Adipocyte (in vitro differentiated cells): ENCODE measurements around the gene RARRES2.
"Not testable (repeated sequence)": the region's sequence is repeated elsewhere in the genome, so short reads cannot be mapped to it uniquely, and the experiment has no call there.

Source experiments
- DNase-seq: peaks from one replicate; pipeline ENCODE4 v3.0.0-alpha.2; 2015; ENCODE audit warnings: low read depth
- H3K27me3 ChIP-seq: replicated peaks from 2 replicates; pipeline ENCODE4 v1.7.0; 2013; ENCODE audit warnings: mild to moderate bottlenecking, low read length, moderate library complexity; ENCODE audit not compliant: control insufficient read depth, insufficient read depth
- H3K36me3 ChIP-seq: 2 replicates; pipeline ENCODE4 v1.7.0; 2013; ENCODE audit warnings: low read length, mild to moderate bottlenecking, moderate library complexity; ENCODE audit not compliant: control insufficient read depth, insufficient read depth, severe bottlenecking
- H3K4me1 ChIP-seq: 2 replicates; pipeline ENCODE4 v1.7.0; 2013; ENCODE audit warnings: mild to moderate bottlenecking, low read length, moderate library complexity; ENCODE audit not compliant: control insufficient read depth, insufficient read depth
- H3K4me3 ChIP-seq: 2 replicates; pipeline ENCODE4 v1.7.0; 2013; ENCODE audit warnings: mild to moderate bottlenecking, low read length, moderate library complexity
- H3K9ac ChIP-seq: 2 replicates; pipeline ENCODE4 v1.7.0; 2013; ENCODE audit warnings: mild to moderate bottlenecking, low read length, moderate library complexity
- H3K9me3 ChIP-seq: 2 replicates; pipeline ENCODE4 v1.7.0; 2013; ENCODE audit warnings: mild to moderate bottlenecking, low read length, moderate library complexity; ENCODE audit not compliant: control insufficient read depth

Gene RARRES2

GRCh38 chr7:150295614-150296013 lies 45.8 kb downstream of the RARRES2 start:
- H3K9ac ChIP-seq, H3K4me3 ChIP-seq, H3K9me3 ChIP-seq, DNase-seq, H3K4me1 ChIP-seq, H3K36me3 ChIP-seq, H3K27me3 ChIP-seq: not testable (repeated sequence)

DNA sequence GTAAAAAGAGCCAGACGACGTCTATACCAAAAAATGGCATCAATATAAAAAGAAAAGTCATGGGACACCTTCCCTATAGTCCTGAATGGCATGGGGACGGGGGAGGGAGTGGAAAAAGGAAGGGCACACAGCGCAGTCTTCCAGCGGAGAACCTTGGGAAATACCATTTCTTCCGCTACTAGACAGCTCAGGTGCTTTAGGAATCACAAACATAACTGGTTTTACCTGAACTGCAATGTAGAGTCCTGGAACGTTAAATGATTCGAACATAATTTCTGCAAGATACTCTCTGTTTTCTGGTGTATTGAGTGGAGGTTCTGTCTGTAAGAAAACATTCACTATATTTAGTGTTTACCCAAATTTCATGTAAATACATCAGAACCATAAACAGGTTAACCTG lies 46.4 kb downstream of the RARRES2 start:
- H3K36me3 ChIP-seq, H3K9me3 ChIP-seq, H3K27me3 ChIP-seq, H3K4me3 ChIP-seq, H3K4me1 ChIP-seq, DNase-seq, H3K9ac ChIP-seq: not testable (repeated sequence)

DNA sequence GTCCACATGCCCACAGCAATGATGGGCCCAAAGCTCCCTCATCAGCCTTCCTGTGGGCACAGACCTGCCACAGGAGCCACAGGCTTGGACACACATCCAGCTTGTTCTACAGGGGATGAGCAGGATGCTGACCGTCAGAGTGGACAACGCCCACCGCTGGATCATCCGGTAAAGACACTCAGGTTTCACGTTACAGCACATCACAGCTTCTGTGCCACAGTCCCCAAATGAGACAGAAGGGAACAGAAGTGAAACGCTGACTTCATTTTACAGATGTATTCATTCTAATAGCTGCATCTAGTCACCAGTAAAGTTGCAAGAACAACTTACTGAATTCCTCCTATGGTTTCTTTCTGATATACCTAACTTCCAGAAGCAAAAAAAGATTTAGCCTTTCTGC lies 51.1 kb downstream of the RARRES2 start:
- DNase-seq, H3K36me3 ChIP-seq, H3K9me3 ChIP-seq: not testable (repeated sequence)

GRCh38 chr7:150288816-150289215 lies 52.6 kb downstream of the RARRES2 start:
- DNase-seq, H3K9ac ChIP-seq, H3K9me3 ChIP-seq, H3K27me3 ChIP-seq, H3K4me1 ChIP-seq, H3K36me3 ChIP-seq, H3K4me3 ChIP-seq: not testable (repeated sequence)

More for the DNA sequence above, 51.1 kb downstream of the RARRES2 start:
- H3K4me3 ChIP-seq, H3K9ac ChIP-seq, H3K27me3 ChIP-seq, H3K4me1 ChIP-seq: not testable (repeated sequence)
